Esophagus muscularis mucosa (tissue), 4 donors: ENCODE measurements around the gene PCSK4. TPM values are rescaled to one million over a fixed set of nuclear protein-coding genes. Genes with fewer than 3 reads are reported as not detected.
"Not testable (repeated sequence)": the region's sequence is repeated elsewhere in the genome, so short reads cannot be mapped to it uniquely, and the experiment has no call there.

Experiments
- DNase-seq: peaks from one replicate; pipeline ENCODE4 v3.0.0-alpha.2; 2017; ENCODE audit errors: extremely low spot score
- H3K27ac ChIP-seq, 4 donors: fragments of 200-600 bp; sonication (generic); replicated peaks in 1 of 4; 1 replicate in 3 of 4; 2 replicates in 1 of 4; pipeline ENCODE4 v1.5.1; 2016 to 2019; ENCODE audit warnings: mild to moderate bottlenecking in 1 of 4
- H3K27me3 ChIP-seq, 4 donors: fragments of 200-600 bp; sonication (generic); one replicate each; pipeline versions ENCODE4 v1.5.1 to v1.6.0; 2016 to 2019
- H3K36me3 ChIP-seq, 4 donors: fragments of 200-600 bp; sonication (generic); one replicate each; pipeline ENCODE4 v1.5.1; 2016 to 2019
- H3K4me1 ChIP-seq, 4 donors: fragments of 200-600 bp; sonication (generic); one replicate each; pipeline ENCODE4 v1.5.1; 2016 to 2019
- H3K4me3 ChIP-seq, 4 donors: fragments of 200-600 bp; sonication (generic); 1 replicate in 2 of 4; 2 replicates in 2 of 4; pipeline ENCODE4 v1.5.1; 2016 to 2019; ENCODE audit warnings: mild to moderate bottlenecking in 4 of 4, moderate library complexity in 1 of 4
- H3K9me3 ChIP-seq, 4 donors: fragments of 200-600 bp; sonication (generic); 1 replicate in 3 of 4; 2 replicates in 1 of 4; pipeline ENCODE4 v1.5.1; 2016 to 2019
- EP300 ChIP-seq: sonication (generic); formaldehyde crosslinking; IDR thresholded peaks from one replicate; pipeline ENCODE4 v1.6.1; 2017; ENCODE audit warnings: antibody characterized with exemption
- POLR2A ChIP-seq: fragments of 450-650 bp; IDR thresholded peaks from one replicate; pipeline ENCODE4 v1.6.1; 2017; ENCODE audit warnings: antibody characterized with exemption, moderate library complexity, mild to moderate bottlenecking, low read depth
- POLR2AphosphoS5 ChIP-seq, 2 donors: sonication (generic); formaldehyde crosslinking; IDR thresholded peaks; one replicate each; pipeline ENCODE4 v1.6.1; 2017; ENCODE audit warnings: antibody characterized with exemption in 2 of 2
- WGBS: methylation state at CpG from one replicate; pipeline ENCODE4 v1.1.5; 2018; 5-methylcytosine and 5-hydroxymethylcytosine counted together
- intact Hi-C: fragments of 100-400 bp; cut with DNase I; formaldehyde crosslinking; loops from one replicate; pipeline ENCODE4 v1.15.1; 2023
- total RNA-seq, 4 donors: library from RNA; depleted of rRNA; stranded (reverse); fragments of >200 nt; gene quantifications; one replicate each; pipeline versions ENCODE4 v1.1.0 to v1.2.1, GENCODE V29; 2016
- TF ChIP-seq, protein P1 (sequence below), 3 experiments: fragments of 200-600 bp in 2 of 3; fragments of 450-650 bp in 1 of 3; sonication (generic) in 2 of 3; IDR thresholded peaks; one replicate each; pipeline ENCODE4 v1.5.1; 2017 to 2019; ENCODE audit warnings: antibody characterized with exemption in 3 of 3, mild to moderate bottlenecking in 2 of 3, moderate library complexity in 1 of 3

The PCSK4 gene
- total RNA-seq, 4 donors from 2014 or later, result 1.9 to 5.4 (median 3.3) TPM

DNA sequence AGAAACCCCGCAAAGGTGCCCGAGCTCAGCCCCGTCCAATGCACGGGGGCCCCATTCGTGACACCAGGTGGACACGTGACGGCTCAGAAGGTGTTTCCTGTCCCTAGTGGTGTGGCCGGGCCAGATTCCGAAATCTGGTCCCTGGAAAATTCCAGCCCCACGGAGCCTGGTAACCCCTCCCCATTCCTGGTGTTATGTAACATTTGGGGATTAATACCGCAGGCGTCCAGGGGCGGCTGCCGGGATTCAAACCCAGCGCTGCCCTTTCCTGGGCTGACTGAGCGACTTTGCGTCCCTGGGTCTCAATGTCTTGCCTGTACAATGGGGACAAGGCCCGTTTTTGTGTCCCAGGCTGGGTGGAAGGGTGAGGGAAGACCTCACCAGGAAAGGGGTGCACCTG is 32.7 kb upstream of the PCSK4 start:
- no peak overlapping the region for H3K4me3 ChIP-seq
- intact Hi-C loops, result no loop called here
- no peaks in the 10 kb centered on the region for H3K9me3 ChIP-seq
- no peaks in the 10 kb centered on the region for H3K36me3 ChIP-seq
- WGBS, result 92% methylated on average over 6 of the region's 18 CpGs
- DNase-seq, result no peak
- no peak for TF ChIP-seq POLR2AphosphoS5 (IDR thresholded peaks at IDR 0.05)
- TF ChIP-seq POLR2A, result no peak
- TF ChIP-seq, protein P1, sequence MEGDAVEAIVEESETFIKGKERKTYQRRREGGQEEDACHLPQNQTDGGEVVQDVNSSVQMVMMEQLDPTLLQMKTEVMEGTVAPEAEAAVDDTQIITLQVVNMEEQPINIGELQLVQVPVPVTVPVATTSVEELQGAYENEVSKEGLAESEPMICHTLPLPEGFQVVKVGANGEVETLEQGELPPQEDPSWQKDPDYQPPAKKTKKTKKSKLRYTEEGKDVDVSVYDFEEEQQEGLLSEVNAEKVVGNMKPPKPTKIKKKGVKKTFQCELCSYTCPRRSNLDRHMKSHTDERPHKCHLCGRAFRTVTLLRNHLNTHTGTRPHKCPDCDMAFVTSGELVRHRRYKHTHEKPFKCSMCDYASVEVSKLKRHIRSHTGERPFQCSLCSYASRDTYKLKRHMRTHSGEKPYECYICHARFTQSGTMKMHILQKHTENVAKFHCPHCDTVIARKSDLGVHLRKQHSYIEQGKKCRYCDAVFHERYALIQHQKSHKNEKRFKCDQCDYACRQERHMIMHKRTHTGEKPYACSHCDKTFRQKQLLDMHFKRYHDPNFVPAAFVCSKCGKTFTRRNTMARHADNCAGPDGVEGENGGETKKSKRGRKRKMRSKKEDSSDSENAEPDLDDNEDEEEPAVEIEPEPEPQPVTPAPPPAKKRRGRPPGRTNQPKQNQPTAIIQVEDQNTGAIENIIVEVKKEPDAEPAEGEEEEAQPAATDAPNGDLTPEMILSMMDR (IDR thresholded peaks at IDR 0.05), result no peak
- no peak for TF ChIP-seq EP300
- peaks cover 9 to 16% (median 13%) of the 10 kb centered on the region in 4 donors for H3K4me1 ChIP-seq
- peaks cover 0 to 83% (median 30%) of the 10 kb centered on the region in 4 donors for H3K27me3 ChIP-seq
- H3K27ac ChIP-seq, result no peak overlapping the region

DNA sequence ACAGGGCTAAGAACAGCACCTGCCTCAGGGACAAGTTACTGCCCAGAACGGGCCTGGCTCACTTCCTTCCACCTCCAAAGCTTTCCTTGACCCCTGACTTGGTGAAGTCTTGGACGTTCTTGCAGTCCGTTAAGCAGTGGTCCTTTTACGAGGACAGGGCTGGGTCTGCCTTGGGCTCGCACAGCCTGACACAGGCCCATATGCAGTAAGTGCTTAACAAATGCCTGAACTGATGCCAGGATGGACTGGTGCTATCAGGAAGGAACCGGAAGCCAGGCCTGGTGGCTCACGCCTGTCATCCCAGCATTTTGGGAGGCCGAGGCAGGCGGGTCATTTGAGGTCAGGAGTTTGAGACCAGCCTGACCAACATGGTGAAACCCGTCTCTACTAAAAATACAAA is 31.9 kb upstream of the PCSK4 start:
- 77% methylated on average over 8 of the region's 10 CpGs for WGBS
- H3K4me1 ChIP-seq, result peaks cover 9 to 16% (median 13%) of the 10 kb centered on the region in 4 donors
- DNase-seq, result no peak
- H3K27me3 ChIP-seq, result peaks cover 0 to 75% (median 29%) of the 10 kb centered on the region in 4 donors
- intact Hi-C loops, result no loop called here
- H3K36me3 ChIP-seq, result no peaks in the 10 kb centered on the region
- no peak overlapping the region for H3K4me3 ChIP-seq
- H3K9me3 ChIP-seq, result no peaks in the 10 kb centered on the region
- no peak overlapping the region for H3K27ac ChIP-seq
- TF ChIP-seq POLR2AphosphoS5 (IDR thresholded peaks at IDR 0.05), result no peak
- no peak for TF ChIP-seq POLR2A
- TF ChIP-seq, protein P1 (IDR thresholded peaks at IDR 0.05), result no peak
- no peak for TF ChIP-seq EP300

DNA sequence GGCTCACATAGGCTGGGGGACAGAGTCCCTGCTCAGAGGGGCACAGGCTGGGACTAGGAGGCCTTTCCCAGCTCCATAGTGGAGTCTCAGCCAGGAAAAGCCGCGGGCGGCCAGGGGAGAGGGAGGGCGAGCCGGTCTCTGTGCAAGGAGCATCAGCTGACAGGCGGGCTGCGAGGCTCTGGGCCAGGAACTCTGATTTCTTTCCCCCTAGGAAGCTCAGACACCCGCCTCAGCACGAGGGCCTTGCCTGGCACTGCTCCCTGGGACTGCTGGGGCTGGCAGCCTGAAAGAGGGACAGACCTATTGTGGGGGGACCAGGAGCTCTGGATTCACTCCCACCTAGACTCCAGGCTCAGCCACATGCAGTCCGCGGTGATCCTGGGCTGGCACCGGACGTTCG is 31.5 kb upstream of the PCSK4 start:
- no peak overlapping the region for H3K4me3 ChIP-seq
- intact Hi-C loops, result no loop called here
- peaks cover 9 to 16% (median 13%) of the 10 kb centered on the region in 4 donors for H3K4me1 ChIP-seq
- DNase-seq, result no peak
- 26% methylated on average over 7 of the region's 14 CpGs for WGBS
- no peak overlapping the region for H3K27ac ChIP-seq
- no peaks in the 10 kb centered on the region for H3K36me3 ChIP-seq
- TF ChIP-seq POLR2AphosphoS5 (IDR thresholded peaks at IDR 0.05) (no peak), POLR2A (no peak), EP300 (no peak)
- TF ChIP-seq, protein P1 (IDR thresholded peaks at IDR 0.05), result no peak
- peaks cover 0 to 75% (median 25%) of the 10 kb centered on the region in 4 donors for H3K27me3 ChIP-seq
- H3K9me3 ChIP-seq, result no peaks in the 10 kb centered on the region

DNA sequence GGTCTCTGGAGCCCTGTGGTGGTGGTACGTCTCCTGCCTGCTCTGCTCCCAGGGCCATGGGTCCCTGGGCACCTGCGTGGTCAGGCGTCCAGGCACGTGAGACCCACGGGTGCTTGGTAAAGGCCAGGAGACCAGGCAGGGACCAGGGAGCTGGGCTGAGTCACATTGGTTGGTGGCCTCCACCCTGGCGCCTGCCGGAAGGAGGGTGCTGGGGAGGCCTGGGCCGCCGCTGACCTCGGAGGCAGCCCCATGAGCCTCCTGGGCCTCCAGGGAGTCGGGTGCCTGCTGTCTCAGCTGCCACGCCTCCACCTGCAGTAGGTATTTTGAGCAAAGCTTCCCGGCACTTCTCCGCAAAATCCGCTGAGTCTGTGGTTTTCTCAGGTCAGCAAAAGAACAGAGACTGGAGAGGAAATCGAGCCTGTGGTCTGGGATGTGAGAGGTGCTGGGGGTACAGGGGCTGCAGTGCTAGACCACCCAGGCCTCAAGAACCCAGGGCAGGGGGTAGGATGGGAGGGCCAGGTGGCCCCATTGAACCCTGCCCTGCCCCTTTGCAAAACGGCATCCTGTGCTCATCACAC is 30.1 kb upstream of the PCSK4 start:
- Histone ChIP-seq H3K9me3 (peaks cover 0 to 5% (median 0%) of the 10 kb centered on the region in 4 donors), H3K4me3 (no peak overlapping the region), H3K27me3 (peaks cover 0 to 74% (median 13%) of the 10 kb centered on the region in 4 donors), H3K4me1 (peaks cover 9 to 16% (median 13%) of the 10 kb centered on the region in 4 donors), H3K27ac (no peak overlapping the region), H3K36me3 (no peaks in the 10 kb centered on the region)
- TF ChIP-seq, protein P1 (IDR thresholded peaks at IDR 0.05), result no peak
- TF ChIP-seq EP300 (no peak), POLR2AphosphoS5 (IDR thresholded peaks at IDR 0.05) (no peak), POLR2A (no peak)
- DNase-seq, result no peak
- 83% methylated on average over 10 of the region's 17 CpGs for WGBS
- intact Hi-C loops, result no loop called here

DNA sequence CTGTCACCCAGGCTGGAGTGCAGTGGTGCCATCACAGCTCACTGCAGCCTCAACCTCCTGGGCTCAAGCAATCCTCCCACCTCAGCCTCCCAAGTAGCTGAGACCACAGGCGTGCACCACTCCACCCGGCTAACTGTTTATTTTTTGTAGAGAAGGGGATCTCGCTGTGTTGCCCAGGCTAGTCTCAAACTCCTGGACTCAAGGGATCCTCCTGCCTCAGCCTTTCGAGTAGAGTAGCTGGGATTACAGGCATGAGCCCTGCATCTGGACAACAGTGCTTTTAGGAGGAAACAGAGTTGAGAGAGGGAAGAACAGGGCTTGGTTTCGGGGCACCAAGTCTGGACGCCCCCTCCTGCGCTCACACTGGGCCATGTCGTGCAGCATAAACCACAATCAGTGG is 29.7 kb upstream of the PCSK4 start:
- intact Hi-C loops, result loop anchor here (10.0 kb wide), 1 partner anchor 75 kb away; no protein-coding TSS in a partner anchor
- WGBS, result 84% methylated on average over 8 of the region's 8 CpGs
- H3K27me3 ChIP-seq, result peaks cover 0 to 74% (median 8%) of the 10 kb centered on the region in 4 donors
- H3K36me3 ChIP-seq, H3K27ac ChIP-seq, H3K4me3 ChIP-seq, DNase-seq, H3K9me3 ChIP-seq: not testable (repeated sequence)
- peaks cover 9 to 16% (median 13%) of the 10 kb centered on the region in 4 donors for H3K4me1 ChIP-seq
